HepG2 (cell line): Measurements from ENCODE around the gene ASH1L.

ENCODE experiments used
- KDM1A ChIP-seq: IDR thresholded peaks from 2 replicates; pipeline ENCODE4 v1.6.1; 2016; ENCODE audit warnings: missing compliant biosample characterization
- NFIC ChIP-seq: IDR thresholded peaks from 2 replicates; pipeline ENCODE4 v1.6.1; 2012; ENCODE audit warnings: mild to moderate bottlenecking, low read length, inconsistent platforms
- TCF7L2 ChIP-seq: IDR thresholded peaks from 2 replicates; pipeline ENCODE4 v1.6.1; 2011; ENCODE audit warnings: mild to moderate bottlenecking, low read depth, low read length, moderate library complexity
- ZKSCAN1 ChIP-seq: fragments of 150-350 bp; IDR thresholded peaks from 2 replicates; pipeline ENCODE4 v1.6.1; 2014; ENCODE audit warnings: low read length
- ZNF121 ChIP-seq: sonication (generic); formaldehyde crosslinking; IDR thresholded peaks from 2 replicates; pipeline ENCODE4 v1.5.0; 2020; ENCODE audit warnings: mild to moderate bottlenecking, missing genetic modification reagents
- ZNF138 ChIP-seq: sonication (generic); formaldehyde crosslinking; IDR thresholded peaks from 2 replicates; pipeline ENCODE4 v1.5.0; 2020; ENCODE audit warnings: mild to moderate bottlenecking, low read depth, missing genetic modification reagents
- ZNF207 ChIP-seq: fragments of 450-650 bp; IDR thresholded peaks from 2 replicates; pipeline ENCODE4 v1.6.1; 2016; ENCODE audit warnings: antibody characterized with exemption, borderline replicate concordance
- ZNF724P ChIP-seq: sonication (generic); formaldehyde crosslinking; IDR thresholded peaks from 2 replicates; pipeline ENCODE4 v1.8.0; 2022; ENCODE audit warnings: missing genetic modification reagents, borderline replicate concordance
- TF ChIP-seq, protein P1 (sequence below): fragments of 450-650 bp; IDR thresholded peaks from 2 replicates; pipeline ENCODE4 v1.6.1; 2017
- TF ChIP-seq, protein P2 (sequence below): sonication (generic); formaldehyde crosslinking; IDR thresholded peaks from 2 replicates; pipeline ENCODE4 v1.4.0; 2020; ENCODE audit warnings: missing genetic modification reagents, mild to moderate bottlenecking, borderline replicate concordance
- TF ChIP-seq, protein P3 (sequence below): sonication (generic); formaldehyde crosslinking; IDR thresholded peaks from 2 replicates; pipeline ENCODE4 v1.8.1; 2022; ENCODE audit warnings: low read depth, mild to moderate bottlenecking, missing genetic modification reagents
- TF ChIP-seq, protein P4 (sequence below): sonication (generic); formaldehyde crosslinking; IDR thresholded peaks from 2 replicates; pipeline ENCODE4 v1.4.0; 2020; ENCODE audit warnings: missing genetic modification reagents, borderline replicate concordance

DNA sequence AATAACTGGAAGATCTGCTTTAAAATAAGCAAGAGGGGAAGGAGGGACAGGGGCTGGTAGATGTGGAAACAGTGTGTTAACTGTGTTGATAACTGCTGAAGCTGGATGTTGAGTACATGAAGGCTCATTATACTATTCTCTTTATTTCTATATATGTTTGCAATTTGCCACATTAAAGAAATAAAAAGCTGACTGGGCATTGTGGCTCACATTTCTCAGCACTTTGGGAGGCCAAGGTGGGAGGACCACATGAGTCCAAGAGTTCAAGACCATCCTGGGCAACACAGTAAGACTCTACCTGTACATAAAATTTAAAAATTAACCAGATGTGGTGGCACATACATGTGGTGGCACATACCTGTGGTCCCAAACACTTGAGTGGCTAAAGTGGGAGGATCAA, 6.7 kb downstream of the ASH1L start:
- TF ChIP-seq ZNF138 (no peak), TCF7L2 (no peak), KDM1A (CRISPR knock-in tag) (no peak), ZNF724P (CRISPR knock-in tag) (no peak), ZNF121 (CRISPR knock-in tag) (0 out of 2 replicates have a peak, but pooled peaks have one; percentile 25), NFIC (no peak), ZKSCAN1 (no peak), ZNF207 (no peak)
- TF ChIP-seq, protein P1, sequence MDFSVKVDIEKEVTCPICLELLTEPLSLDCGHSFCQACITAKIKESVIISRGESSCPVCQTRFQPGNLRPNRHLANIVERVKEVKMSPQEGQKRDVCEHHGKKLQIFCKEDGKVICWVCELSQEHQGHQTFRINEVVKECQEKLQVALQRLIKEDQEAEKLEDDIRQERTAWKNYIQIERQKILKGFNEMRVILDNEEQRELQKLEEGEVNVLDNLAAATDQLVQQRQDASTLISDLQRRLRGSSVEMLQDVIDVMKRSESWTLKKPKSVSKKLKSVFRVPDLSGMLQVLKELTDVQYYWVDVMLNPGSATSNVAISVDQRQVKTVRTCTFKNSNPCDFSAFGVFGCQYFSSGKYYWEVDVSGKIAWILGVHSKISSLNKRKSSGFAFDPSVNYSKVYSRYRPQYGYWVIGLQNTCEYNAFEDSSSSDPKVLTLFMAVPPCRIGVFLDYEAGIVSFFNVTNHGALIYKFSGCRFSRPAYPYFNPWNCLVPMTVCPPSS: no peak
- TF ChIP-seq, protein P2, sequence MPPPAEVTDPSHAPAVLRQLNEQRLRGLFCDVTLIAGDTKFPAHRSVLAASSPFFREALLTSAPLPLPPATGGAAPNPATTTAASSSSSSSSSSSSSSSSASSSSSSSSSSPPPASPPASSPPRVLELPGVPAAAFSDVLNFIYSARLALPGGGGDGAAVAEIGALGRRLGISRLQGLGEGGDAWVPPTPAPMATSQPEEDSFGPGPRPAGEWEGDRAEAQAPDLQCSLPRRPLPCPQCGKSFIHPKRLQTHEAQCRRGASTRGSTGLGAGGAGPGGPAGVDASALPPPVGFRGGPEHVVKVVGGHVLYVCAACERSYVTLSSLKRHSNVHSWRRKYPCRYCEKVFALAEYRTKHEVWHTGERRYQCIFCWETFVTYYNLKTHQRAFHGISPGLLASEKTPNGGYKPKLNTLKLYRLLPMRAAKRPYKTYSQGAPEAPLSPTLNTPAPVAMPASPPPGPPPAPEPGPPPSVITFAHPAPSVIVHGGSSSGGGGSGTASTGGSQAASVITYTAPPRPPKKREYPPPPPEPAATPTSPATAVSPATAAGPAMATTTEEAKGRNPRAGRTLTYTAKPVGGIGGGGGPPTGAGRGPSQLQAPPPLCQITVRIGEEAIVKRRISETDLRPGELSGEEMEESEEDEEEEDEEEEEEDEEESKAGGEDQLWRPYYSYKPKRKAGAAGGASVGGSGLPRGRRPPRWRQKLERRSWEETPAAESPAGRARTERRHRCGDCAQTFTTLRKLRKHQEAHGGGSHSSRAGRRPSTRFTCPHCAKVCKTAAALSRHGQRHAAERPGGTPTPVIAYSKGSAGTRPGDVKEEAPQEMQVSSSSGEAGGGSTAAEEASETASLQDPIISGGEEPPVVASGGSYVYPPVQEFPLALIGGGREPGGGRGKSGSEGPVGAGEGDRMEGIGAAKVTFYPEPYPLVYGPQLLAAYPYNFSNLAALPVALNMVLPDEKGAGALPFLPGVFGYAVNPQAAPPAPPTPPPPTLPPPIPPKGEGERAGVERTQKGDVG: no peak
- TF ChIP-seq, protein P3, sequence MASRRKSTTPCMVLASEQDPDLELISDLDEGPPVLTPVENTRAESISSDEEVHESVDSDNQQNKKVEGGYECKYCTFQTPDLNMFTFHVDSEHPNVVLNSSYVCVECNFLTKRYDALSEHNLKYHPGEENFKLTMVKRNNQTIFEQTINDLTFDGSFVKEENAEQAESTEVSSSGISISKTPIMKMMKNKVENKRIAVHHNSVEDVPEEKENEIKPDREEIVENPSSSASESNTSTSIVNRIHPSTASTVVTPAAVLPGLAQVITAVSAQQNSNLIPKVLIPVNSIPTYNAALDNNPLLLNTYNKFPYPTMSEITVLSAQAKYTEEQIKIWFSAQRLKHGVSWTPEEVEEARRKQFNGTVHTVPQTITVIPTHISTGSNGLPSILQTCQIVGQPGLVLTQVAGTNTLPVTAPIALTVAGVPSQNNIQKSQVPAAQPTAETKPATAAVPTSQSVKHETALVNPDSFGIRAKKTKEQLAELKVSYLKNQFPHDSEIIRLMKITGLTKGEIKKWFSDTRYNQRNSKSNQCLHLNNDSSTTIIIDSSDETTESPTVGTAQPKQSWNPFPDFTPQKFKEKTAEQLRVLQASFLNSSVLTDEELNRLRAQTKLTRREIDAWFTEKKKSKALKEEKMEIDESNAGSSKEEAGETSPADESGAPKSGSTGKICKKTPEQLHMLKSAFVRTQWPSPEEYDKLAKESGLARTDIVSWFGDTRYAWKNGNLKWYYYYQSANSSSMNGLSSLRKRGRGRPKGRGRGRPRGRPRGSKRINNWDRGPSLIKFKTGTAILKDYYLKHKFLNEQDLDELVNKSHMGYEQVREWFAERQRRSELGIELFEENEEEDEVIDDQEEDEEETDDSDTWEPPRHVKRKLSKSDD (CRISPR knock-in tag): no peak
- TF ChIP-seq, protein P4, sequence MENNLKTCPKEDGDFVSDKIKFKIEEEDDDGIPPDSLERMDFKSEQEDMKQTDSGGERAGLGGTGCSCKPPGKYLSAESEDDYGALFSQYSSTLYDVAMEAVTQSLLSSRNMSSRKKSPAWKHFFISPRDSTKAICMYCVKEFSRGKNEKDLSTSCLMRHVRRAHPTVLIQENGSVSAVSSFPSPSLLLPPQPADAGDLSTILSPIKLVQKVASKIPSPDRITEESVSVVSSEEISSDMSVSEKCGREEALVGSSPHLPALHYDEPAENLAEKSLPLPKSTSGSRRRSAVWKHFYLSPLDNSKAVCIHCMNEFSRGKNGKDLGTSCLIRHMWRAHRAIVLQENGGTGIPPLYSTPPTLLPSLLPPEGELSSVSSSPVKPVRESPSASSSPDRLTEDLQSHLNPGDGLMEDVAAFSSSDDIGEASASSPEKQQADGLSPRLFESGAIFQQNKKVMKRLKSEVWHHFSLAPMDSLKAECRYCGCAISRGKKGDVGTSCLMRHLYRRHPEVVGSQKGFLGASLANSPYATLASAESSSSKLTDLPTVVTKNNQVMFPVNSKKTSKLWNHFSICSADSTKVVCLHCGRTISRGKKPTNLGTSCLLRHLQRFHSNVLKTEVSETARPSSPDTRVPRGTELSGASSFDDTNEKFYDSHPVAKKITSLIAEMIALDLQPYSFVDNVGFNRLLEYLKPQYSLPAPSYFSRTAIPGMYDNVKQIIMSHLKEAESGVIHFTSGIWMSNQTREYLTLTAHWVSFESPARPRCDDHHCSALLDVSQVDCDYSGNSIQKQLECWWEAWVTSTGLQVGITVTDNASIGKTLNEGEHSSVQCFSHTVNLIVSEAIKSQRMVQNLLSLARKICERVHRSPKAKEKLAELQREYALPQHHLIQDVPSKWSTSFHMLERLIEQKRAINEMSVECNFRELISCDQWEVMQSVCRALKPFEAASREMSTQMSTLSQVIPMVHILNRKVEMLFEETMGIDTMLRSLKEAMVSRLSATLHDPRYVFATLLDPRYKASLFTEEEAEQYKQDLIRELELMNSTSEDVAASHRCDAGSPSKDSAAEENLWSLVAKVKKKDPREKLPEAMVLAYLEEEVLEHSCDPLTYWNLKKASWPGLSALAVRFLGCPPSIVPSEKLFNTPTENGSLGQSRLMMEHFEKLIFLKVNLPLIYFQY: no peak
